Upper lobe of left lung (tissue), 6 donors: ENCODE data around the gene TMC3. TPM values are rescaled to one million over a fixed set of nuclear protein-coding genes. Genes with fewer than 3 reads are reported as not detected.
"Not testable (repeated sequence)": the region's sequence is repeated elsewhere in the genome, so short reads cannot be mapped to it uniquely, and the experiment has no call there.

Experiments
- ATAC-seq, 2 donors: fragments of 200-7000 bp; cut with Tn5 transposase; one replicate each; pipeline ENCODE4 v1.9.1; 2022; ENCODE audit warnings: mild to moderate bottlenecking in 2 of 2, moderate library complexity in 2 of 2; ENCODE audit not compliant: low FRiP score in 2 of 2
- DNase-seq, 2 donors: peaks; one replicate each; pipeline ENCODE4 v3.0.0-alpha.2; 2019 to 2020
- H3K27ac ChIP-seq, 4 donors: fragments of 200-600 bp; sonication (generic); one replicate each; pipeline ENCODE4 v1.5.1; 2016 to 2019
- H3K27me3 ChIP-seq, 4 donors: fragments of 200-600 bp; sonication (generic); one replicate each; pipeline ENCODE4 v1.5.1; 2017 to 2019
- H3K36me3 ChIP-seq, 4 donors: fragments of 200-600 bp; sonication (generic); one replicate each; pipeline ENCODE4 v1.5.1; 2016 to 2019
- H3K4me1 ChIP-seq, 4 donors: fragments of 200-600 bp; sonication (generic); one replicate each; pipeline ENCODE4 v1.5.1; 2018 to 2019
- H3K4me3 ChIP-seq, 4 donors: fragments of 200-600 bp; sonication (generic); one replicate each; pipeline ENCODE4 v1.5.1; 2017 to 2019; ENCODE audit warnings: mild to moderate bottlenecking in 2 of 4, moderate library complexity in 1 of 4
- H3K9me3 ChIP-seq, 4 donors: fragments of 200-600 bp; sonication (generic); one replicate each; pipeline ENCODE4 v1.5.1; 2018 to 2019
- CTCF ChIP-seq, 6 experiments: fragments of 450-650 bp in 4 of 6; fragments of 200-600 bp in 2 of 6; sonication (generic) in 2 of 6; IDR thresholded peaks; one replicate each; pipeline ENCODE4 v1.5.1; 2016 to 2019; ENCODE audit warnings: antibody characterized with exemption in 6 of 6
- EP300 ChIP-seq, 4 donors: sonication (generic); formaldehyde crosslinking; IDR thresholded peaks; one replicate each; pipeline ENCODE4 v1.5.1; 2017; ENCODE audit warnings: antibody characterized with exemption in 4 of 4, control low read depth in 2 of 4
- POLR2A ChIP-seq, 4 donors: fragments of 450-650 bp; IDR thresholded peaks; one replicate each; pipeline ENCODE4 v1.5.1; 2016 to 2017; ENCODE audit warnings: antibody characterized with exemption in 4 of 4, mild to moderate bottlenecking in 2 of 4
- POLR2AphosphoS5 ChIP-seq, 2 donors: sonication (generic); formaldehyde crosslinking; IDR thresholded peaks; one replicate each; pipeline ENCODE4 v1.5.1; 2017; ENCODE audit warnings: antibody characterized with exemption in 2 of 2
- WGBS, 2 donors: methylation state at CpG; one replicate each; pipeline ENCODE4 v1.1.5; 2017 to 2018; 5-methylcytosine and 5-hydroxymethylcytosine counted together
- total RNA-seq, 6 donors: library from RNA; depleted of rRNA in 4 of 6; stranded (reverse); fragments of >200 nt in 4 of 6; gene quantifications; one replicate each; pipeline versions ENCODE4 v1.1.0 to v1.2.1, GENCODE V29; 2016 to 2021
- donor health status: DM: no; HTN: no; CAD: no; lungs with moderate emphysema.
- donor health status: DM: no; HTN: yes; CAD: no; lungs with severe emphysema.

TMC3 gene
- total RNA-seq, 6 donors from 2014 or later, result not detected

GRCh38 chr15:81332326-81332725, 41.7 kb downstream of the TMC3 start:
- no peaks in the 10 kb centered on the region for H3K9me3 ChIP-seq
- no peak for TF ChIP-seq POLR2AphosphoS5 (IDR thresholded peaks at IDR 0.05)
- no peak for TF ChIP-seq POLR2A (IDR thresholded peaks at IDR 0.05)
- TF ChIP-seq CTCF (IDR thresholded peaks at IDR 0.05), result no peak
- TF ChIP-seq EP300 (IDR thresholded peaks at IDR 0.05), result no peak
- H3K27ac ChIP-seq, result no peak overlapping the region
- WGBS, 2 donors, result 86 to 94% methylated on average over 9 to 12 of the region's 12 CpGs
- no peaks in the 10 kb centered on the region for H3K4me1 ChIP-seq
- ATAC-seq, result no peak
- H3K4me3 ChIP-seq, result no peak overlapping the region
- H3K36me3 ChIP-seq, result no peaks in the 10 kb centered on the region
- peak in 1 of 2 donors; percentile 68 for DNase-seq
- H3K27me3 ChIP-seq, result no peaks in the 10 kb centered on the region

GRCh38 chr15:81331600-81331999, 42.4 kb downstream of the TMC3 start:
- DNase-seq (no peak), ATAC-seq (no peak)
- no peaks in the 10 kb centered on the region for H3K27me3 ChIP-seq
- no peaks in the 10 kb centered on the region for H3K36me3 ChIP-seq
- H3K4me1 ChIP-seq, result no peaks in the 10 kb centered on the region
- no peak overlapping the region for H3K4me3 ChIP-seq
- H3K9me3 ChIP-seq, result no peaks in the 10 kb centered on the region
- WGBS, 2 donors, result 87 to 90% methylated on average over 15 of the region's 15 CpGs
- TF ChIP-seq CTCF (IDR thresholded peaks at IDR 0.05), result no peak
- TF ChIP-seq POLR2AphosphoS5 (IDR thresholded peaks at IDR 0.05), result no peak
- TF ChIP-seq EP300 (IDR thresholded peaks at IDR 0.05), result no peak
- TF ChIP-seq POLR2A (IDR thresholded peaks at IDR 0.05), result no peak
- no peak overlapping the region for H3K27ac ChIP-seq

- DNase-seq, H3K27ac ChIP-seq, H3K27me3 ChIP-seq, H3K9me3 ChIP-seq, H3K4me3 ChIP-seq, H3K4me1 ChIP-seq, H3K36me3 ChIP-seq, ATAC-seq: not testable (repeated sequence)
- WGBS, 2 donors, result 63 to 73% methylated on average over 9 of the region's 9 CpGs
Measured at GRCh38 chr15:81331141-81331540, 42.9 kb downstream of the TMC3 start.

- Histone ChIP-seq H3K27me3 (no peaks in the 10 kb centered on the region), H3K9me3 (no peaks in the 10 kb centered on the region), H3K4me3 (no peak overlapping the region), H3K36me3 (no peaks in the 10 kb centered on the region), H3K27ac (no peak overlapping the region), H3K4me1 (no peaks in the 10 kb centered on the region)
- WGBS, 2 donors, result 77 to 89% methylated on average over 5 of the region's 5 CpGs
- ATAC-seq (no peak), DNase-seq (no peak)
- TF ChIP-seq POLR2AphosphoS5 (IDR thresholded peaks at IDR 0.05) (no peak), POLR2A (IDR thresholded peaks at IDR 0.05) (no peak), CTCF (IDR thresholded peaks at IDR 0.05) (no peak), EP300 (IDR thresholded peaks at IDR 0.05) (no peak)
Measured at GRCh38 chr15:81330366-81331090, 43.5 kb downstream of the TMC3 start.

GRCh38 chr15:81329446-81329845, 44.6 kb downstream of the TMC3 start:
- H3K36me3 ChIP-seq, result no peaks in the 10 kb centered on the region
- 100% methylated on average over 2 of the region's 2 CpGs for WGBS, 2 donors
- H3K4me1 ChIP-seq, result peaks cover 4 to 5% (median 5%) of the 10 kb centered on the region in 4 donors
- H3K27me3 ChIP-seq, result no peaks in the 10 kb centered on the region
- ATAC-seq (no peak), DNase-seq (no peak)
- H3K4me3 ChIP-seq, result no peak overlapping the region
- TF ChIP-seq POLR2A (IDR thresholded peaks at IDR 0.05) (no peak), EP300 (IDR thresholded peaks at IDR 0.05) (no peak), CTCF (IDR thresholded peaks at IDR 0.05) (no peak), POLR2AphosphoS5 (IDR thresholded peaks at IDR 0.05) (no peak)
- H3K9me3 ChIP-seq, result no peaks in the 10 kb centered on the region
- no peak overlapping the region for H3K27ac ChIP-seq
